Measurements from ENCODE around the gene SLC38A1. TPM values are rescaled to one million over a fixed set of nuclear protein-coding genes. Genes with fewer than 3 reads are reported as not detected.
A peak's percentile ranks its signal among the peaks of the same experiment; 100 is the strongest.

SLC38A1 gene
- polyA plus RNA-seq, 2 of the 4 experiments (the other 2 are of a cell fraction): 62.7 to 231 TPM

GRCh38 chr12:46271863-46272262 is 3.0 kb upstream of the SLC38A1 start (continued):
- TF ChIP-seq REST (IDR thresholded peaks at IDR 0.05) (no peak), ZC3H11A (IDR thresholded peaks at IDR 0.05) (no peak), HMGXB4 (CRISPR knock-in tag; IDR thresholded peaks at IDR 0.05; ENCODE audit: borderline replicate concordance) (no peak), ESRRA (IDR thresholded peaks at IDR 0.05; ENCODE audit: borderline replicate concordance, low read length) (no peak), RNF2 (IDR thresholded peaks at IDR 0.05; ENCODE audit: borderline replicate concordance, low read depth) (no peak)

GRCh38 chr12:46269429-46270241 is 792 bp upstream of the SLC38A1 start:
- no peaks in the 10 kb centered on the region for H3K9me3 ChIP-seq
- TF ChIP-seq HES2 (IDR thresholded peaks at IDR 0.05) (no peak), RAD21 (conservative IDR thresholded peaks at IDR 0.05 in 1 of 2, IDR thresholded peaks at IDR 0.05 in 1 of 2) (no peak), JUN (IDR thresholded peaks at IDR 0.05) (peak in 1 of 2 experiments; percentile 2; a peak in 1 of 5 replicates), BCL3 (IDR thresholded peaks at IDR 0.05) (peak; percentile 12; the same call in 1 of the 3 replicates), HOXA7 (CRISPR knock-in tag; IDR thresholded peaks at IDR 0.05) (0 out of 2 replicates have a peak, but pooled peaks have one; percentile 34), TP53 (CRISPR knock-in tag; IDR thresholded peaks at IDR 0.05) (no peak), EHF (CRISPR knock-in tag; IDR thresholded peaks at IDR 0.05) (0 out of 2 replicates have a peak, but pooled peaks have one; percentile 75), E2F6 (IDR thresholded peaks at IDR 0.05; ENCODE audit: borderline replicate concordance, low read depth) (peak; percentile 22)
- H3K27ac ChIP-seq: peak overlapping the region; percentile 94 to 95
- FAIRE-seq (no peak), ATAC-seq (peak; percentile 73 to 79), DNase-seq (ENCODE audit: low read depth in 1 of 2, low spot score in 1 of 2) (peak in 1 of 2 experiments; percentile 52)
- peaks cover 29% of the 10 kb centered on the region for H3K4me1 ChIP-seq
- H3K4me3 ChIP-seq: peak overlapping the region; percentile 66
- 39% methylated on average over 37 of the region's 42 CpGs for WGBS (ENCODE audit: missing lambda C conversion rate)
- H3K4me2 ChIP-seq: peak overlapping the region; percentile 92
- POLR2A ChIA-PET: interaction anchor here (0.6 to 3.0 kb wide), 12 partner anchors 32 to 810 kb away, joined by 3 to 18 read pairs (median 4); partner anchors contain the start of genes AMIGO2 and SCAF11
- CTCF ChIA-PET: interaction anchor here (1.1 to 1.3 kb wide), 3 partner anchors 279 to 393 kb away, joined by 3 to 4 read pairs (median 3); no protein-coding TSS in a partner anchor
